Panc1 (cell line): ENCODE data around the gene HMGCS1. TPM values are rescaled to one million over a fixed set of nuclear protein-coding genes. Genes with fewer than 3 reads are reported as not detected.

Source experiments
- ATAC-seq: fragments of 200-7000 bp; cut with Tn5 transposase; 2 replicates; pipeline ENCODE4 v1.9.1; 2020; ENCODE audit warnings: mild to moderate bottlenecking, moderate library complexity
- BruUV-seq: library from RNA; stranded (reverse); fragments of 400-500 nt; replicated peaks from 2 replicates; lab custom pipeline; 2021; lab: Mats Ljungman, UMichigan
- CTCF ChIA-PET: fragments of 300-600 bp; sonication (Branson Sonifier 250); formaldehyde crosslinking; loops from one replicate; lab custom pipeline; 2022; ENCODE audit warnings: antibody characterized with exemption; lab: Charles Lee
- POLR2A ChIA-PET: fragments of 300-600 bp; sonication (Branson Sonifier 250); formaldehyde crosslinking; loops from one replicate; lab custom pipeline; 2022; ENCODE audit warnings: antibody characterized with exemption; lab: Charles Lee
- DNase-seq: peaks from one replicate; pipeline ENCODE4 v3.0.0-alpha.2; 2010; ENCODE audit warnings: low read depth, low spot score
- H3K27ac ChIP-seq: 2 replicates; pipeline ENCODE4 v1.5.1; 2011; ENCODE audit warnings: mild to moderate bottlenecking, low read length, inconsistent platforms
- H3K27me3 ChIP-seq: fragments of 200-500 bp; sonication (Bioruptor generic); 2 replicates; pipeline ENCODE4 v1.6.0; 2014; ENCODE audit warnings: low read length, inconsistent platforms; ENCODE audit not compliant: control insufficient read depth, insufficient read depth
- H3K36me3 ChIP-seq: fragments of 200-500 bp; sonication (Bioruptor generic); 2 replicates; pipeline ENCODE4 v1.5.1; 2014; ENCODE audit warnings: inconsistent platforms, mild to moderate bottlenecking, low read length, moderate library complexity; ENCODE audit not compliant: control insufficient read depth, insufficient read depth
- H3K4me1 ChIP-seq: 2 replicates; pipeline ENCODE4 v1.5.1; 2011; ENCODE audit warnings: inconsistent platforms, mild to moderate bottlenecking, low read length, moderate library complexity; ENCODE audit not compliant: control insufficient read depth, insufficient read depth
- H3K4me3 ChIP-seq, 2 experiments: 2 replicates each; pipeline ENCODE4 v1.5.1; 2011 to 2012; ENCODE audit warnings: low read depth in 2 of 2, low read length in 2 of 2, mild to moderate bottlenecking in 2 of 2, inconsistent platforms in 1 of 2, moderate library complexity in 1 of 2
- H3K9me3 ChIP-seq: fragments of 200-500 bp; sonication (Bioruptor generic); 2 replicates; pipeline ENCODE4 v1.5.1; 2014; ENCODE audit warnings: low read depth, mild to moderate bottlenecking, inconsistent platforms, low read length, moderate library complexity; ENCODE audit not compliant: control insufficient read depth, insufficient read depth
- POLR2AphosphoS5 ChIP-seq: IDR thresholded peaks from 2 replicates; pipeline ENCODE4 v1.6.1; 2012; ENCODE audit warnings: mild to moderate bottlenecking, low read depth, low read length, moderate library complexity
- SIN3A ChIP-seq: IDR thresholded peaks from 2 replicates; pipeline ENCODE4 v1.6.1; 2012; ENCODE audit warnings: low read depth, mild to moderate bottlenecking, low read length, moderate library complexity, borderline replicate concordance; ENCODE audit not compliant: insufficient read depth
- TCF7L2 ChIP-seq: IDR thresholded peaks from 2 replicates; pipeline ENCODE4 v1.6.1; 2011; ENCODE audit warnings: mild to moderate bottlenecking, low read depth, low read length, inconsistent platforms
- in situ Hi-C: cut with HindIII; loops from 2 replicates; pipeline ENCODE4 v1.10.0; 2016; ENCODE audit warnings: low sequenced_read_pairs, low pct_unique_long_range_greater_than_20kb
- intact Hi-C: fragments of 100-400 bp; cut with micrococcal nuclease; formaldehyde crosslinking; loops from one replicate; pipeline ENCODE4 v1.10.0; 2022; ENCODE audit not compliant: unreplicated experiment
- total RNA-seq: library from RNA; stranded (reverse); gene quantifications from one replicate; pipeline ENCODE4 v1.2.1, GENCODE V29; 2021; ENCODE audit not compliant: unreplicated experiment
- TF ChIP-seq, protein P1 (sequence below), 2 experiments: IDR thresholded peaks; 2 replicates each; pipeline ENCODE4 v1.6.1; 2011 to 2012; ENCODE audit warnings: low read depth in 2 of 2, control low read depth in 1 of 2, low read length in 1 of 2, mild to moderate bottlenecking in 1 of 2, moderate library complexity in 1 of 2; ENCODE audit not compliant: insufficient read depth in 1 of 2
- TF ChIP-seq, protein P2 (sequence below): fragments of 450-650 bp; IDR thresholded peaks from 2 replicates; pipeline ENCODE4 v1.5.1; 2017; ENCODE audit warnings: mild to moderate bottlenecking

Gene HMGCS1
- total RNA-seq, 1 experiment from 2014 or later, result 66.1 TPM

DNA sequence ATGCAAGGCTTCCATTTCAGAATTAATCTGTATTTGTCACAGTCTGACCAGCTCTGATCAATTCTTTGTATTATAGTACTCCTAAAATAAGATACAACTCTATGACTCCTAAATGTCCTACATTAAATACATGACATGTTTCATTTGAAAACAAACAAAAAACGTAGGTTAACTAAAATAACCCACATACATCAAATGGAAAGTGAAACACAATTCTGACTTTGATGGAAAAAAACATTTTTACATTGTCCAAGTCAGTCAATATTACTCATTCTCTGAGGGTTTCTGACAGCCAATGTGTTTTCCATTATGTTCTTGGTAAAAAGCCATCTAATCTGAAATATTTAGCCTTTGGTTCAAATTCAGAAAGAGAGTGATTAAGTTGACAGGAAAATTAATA lies 8.7 kb downstream of the HMGCS1 start:
- TSS peak; percentile 3 for BruUV-seq
- CTCF ChIA-PET, result no interaction called here
- H3K4me3 ChIP-seq, result no peak overlapping the region
- no peak overlapping the region for H3K27ac ChIP-seq
- TF ChIP-seq, protein P1, sequence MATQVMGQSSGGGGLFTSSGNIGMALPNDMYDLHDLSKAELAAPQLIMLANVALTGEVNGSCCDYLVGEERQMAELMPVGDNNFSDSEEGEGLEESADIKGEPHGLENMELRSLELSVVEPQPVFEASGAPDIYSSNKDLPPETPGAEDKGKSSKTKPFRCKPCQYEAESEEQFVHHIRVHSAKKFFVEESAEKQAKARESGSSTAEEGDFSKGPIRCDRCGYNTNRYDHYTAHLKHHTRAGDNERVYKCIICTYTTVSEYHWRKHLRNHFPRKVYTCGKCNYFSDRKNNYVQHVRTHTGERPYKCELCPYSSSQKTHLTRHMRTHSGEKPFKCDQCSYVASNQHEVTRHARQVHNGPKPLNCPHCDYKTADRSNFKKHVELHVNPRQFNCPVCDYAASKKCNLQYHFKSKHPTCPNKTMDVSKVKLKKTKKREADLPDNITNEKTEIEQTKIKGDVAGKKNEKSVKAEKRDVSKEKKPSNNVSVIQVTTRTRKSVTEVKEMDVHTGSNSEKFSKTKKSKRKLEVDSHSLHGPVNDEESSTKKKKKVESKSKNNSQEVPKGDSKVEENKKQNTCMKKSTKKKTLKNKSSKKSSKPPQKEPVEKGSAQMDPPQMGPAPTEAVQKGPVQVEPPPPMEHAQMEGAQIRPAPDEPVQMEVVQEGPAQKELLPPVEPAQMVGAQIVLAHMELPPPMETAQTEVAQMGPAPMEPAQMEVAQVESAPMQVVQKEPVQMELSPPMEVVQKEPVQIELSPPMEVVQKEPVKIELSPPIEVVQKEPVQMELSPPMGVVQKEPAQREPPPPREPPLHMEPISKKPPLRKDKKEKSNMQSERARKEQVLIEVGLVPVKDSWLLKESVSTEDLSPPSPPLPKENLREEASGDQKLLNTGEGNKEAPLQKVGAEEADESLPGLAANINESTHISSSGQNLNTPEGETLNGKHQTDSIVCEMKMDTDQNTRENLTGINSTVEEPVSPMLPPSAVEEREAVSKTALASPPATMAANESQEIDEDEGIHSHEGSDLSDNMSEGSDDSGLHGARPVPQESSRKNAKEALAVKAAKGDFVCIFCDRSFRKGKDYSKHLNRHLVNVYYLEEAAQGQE (IDR thresholded peaks at IDR 0.05; ENCODE audit: insufficient read depth in 1 of 2, low read depth in 2 of 2, low read length in 1 of 2), result no peak
- TF ChIP-seq TCF7L2 (no peak), SIN3A (no peak), POLR2AphosphoS5 (no peak)
- TF ChIP-seq, protein P2, sequence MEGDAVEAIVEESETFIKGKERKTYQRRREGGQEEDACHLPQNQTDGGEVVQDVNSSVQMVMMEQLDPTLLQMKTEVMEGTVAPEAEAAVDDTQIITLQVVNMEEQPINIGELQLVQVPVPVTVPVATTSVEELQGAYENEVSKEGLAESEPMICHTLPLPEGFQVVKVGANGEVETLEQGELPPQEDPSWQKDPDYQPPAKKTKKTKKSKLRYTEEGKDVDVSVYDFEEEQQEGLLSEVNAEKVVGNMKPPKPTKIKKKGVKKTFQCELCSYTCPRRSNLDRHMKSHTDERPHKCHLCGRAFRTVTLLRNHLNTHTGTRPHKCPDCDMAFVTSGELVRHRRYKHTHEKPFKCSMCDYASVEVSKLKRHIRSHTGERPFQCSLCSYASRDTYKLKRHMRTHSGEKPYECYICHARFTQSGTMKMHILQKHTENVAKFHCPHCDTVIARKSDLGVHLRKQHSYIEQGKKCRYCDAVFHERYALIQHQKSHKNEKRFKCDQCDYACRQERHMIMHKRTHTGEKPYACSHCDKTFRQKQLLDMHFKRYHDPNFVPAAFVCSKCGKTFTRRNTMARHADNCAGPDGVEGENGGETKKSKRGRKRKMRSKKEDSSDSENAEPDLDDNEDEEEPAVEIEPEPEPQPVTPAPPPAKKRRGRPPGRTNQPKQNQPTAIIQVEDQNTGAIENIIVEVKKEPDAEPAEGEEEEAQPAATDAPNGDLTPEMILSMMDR, result no peak
- H3K36me3 ChIP-seq, result no peaks in the 10 kb centered on the region
- H3K4me1 ChIP-seq, result no peaks in the 10 kb centered on the region
- H3K9me3 ChIP-seq, result no peaks in the 10 kb centered on the region
- in situ Hi-C loops (no loop called here), intact Hi-C loops (no loop called here)
- POLR2A ChIA-PET, result no interaction called here
- no peaks in the 10 kb centered on the region for H3K27me3 ChIP-seq
- ATAC-seq (no peak), DNase-seq (no peak)

DNA sequence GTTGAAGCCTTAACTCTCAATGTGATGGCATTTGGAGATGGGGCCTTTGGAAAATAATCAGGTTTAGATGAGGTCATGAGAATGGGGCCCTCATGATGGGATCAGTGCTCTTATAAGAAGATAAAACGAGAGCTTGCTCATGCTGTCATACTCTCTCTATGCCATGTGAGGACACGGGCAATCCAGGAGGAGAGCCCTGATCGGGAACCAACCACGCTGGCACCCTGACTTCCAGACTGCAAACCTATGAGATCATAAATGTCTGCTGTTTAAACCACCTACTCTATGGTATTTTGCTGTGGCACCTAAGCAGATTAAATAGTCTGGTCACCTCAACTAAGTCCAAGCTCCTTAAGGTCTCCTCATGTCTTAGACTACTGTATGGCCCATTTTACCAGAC lies 10.0 kb downstream of the HMGCS1 start:
- Histone ChIP-seq H3K4me1 (no peaks in the 10 kb centered on the region), H3K4me3 (no peak overlapping the region), H3K36me3 (peaks cover 4% of the 10 kb centered on the region; the same call in 1 of the 2 replicates), H3K27ac (no peak overlapping the region), H3K9me3 (no peaks in the 10 kb centered on the region), H3K27me3 (no peaks in the 10 kb centered on the region)
- TF ChIP-seq, protein P1 (IDR thresholded peaks at IDR 0.05; ENCODE audit: insufficient read depth in 1 of 2, low read depth in 2 of 2, low read length in 1 of 2), result no peak
- TF ChIP-seq TCF7L2 (no peak), POLR2AphosphoS5 (no peak), SIN3A (no peak)
- TF ChIP-seq, protein P2, result no peak
- ChIA-PET POLR2A (no interaction called here), CTCF (no interaction called here)
- no TSS peak for BruUV-seq
- ATAC-seq (no peak), DNase-seq (no peak)
- in situ Hi-C loops (no loop called here), intact Hi-C loops (no loop called here)
